Stimulated activated CD4-positive, alpha-beta T cell treated with anti-CD3 and anti-CD28 coated beads, Interleukin-1b, Interleukin-23, amount 100 ng/mL, for 48 hours (primary cell): Measurements from ENCODE around the gene CYB5D1.
A peak's percentile ranks its signal among the peaks of the same experiment; 100 is the strongest.
"Not testable (repeated sequence)": the region's sequence is repeated elsewhere in the genome, so short reads cannot be mapped to it uniquely, and the experiment has no call there.

Experiments
- DNase-seq: peaks from one replicate; pipeline ENCODE4 v3.0.0-alpha.2; 2020

The CYB5D1 gene, protein sequence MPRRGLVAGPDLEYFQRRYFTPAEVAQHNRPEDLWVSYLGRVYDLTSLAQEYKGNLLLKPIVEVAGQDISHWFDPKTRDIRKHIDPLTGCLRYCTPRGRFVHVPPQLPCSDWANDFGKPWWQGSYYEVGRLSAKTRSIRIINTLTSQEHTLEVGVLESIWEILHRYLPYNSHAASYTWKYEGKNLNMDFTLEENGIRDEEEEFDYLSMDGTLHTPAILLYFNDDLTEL

DNA sequence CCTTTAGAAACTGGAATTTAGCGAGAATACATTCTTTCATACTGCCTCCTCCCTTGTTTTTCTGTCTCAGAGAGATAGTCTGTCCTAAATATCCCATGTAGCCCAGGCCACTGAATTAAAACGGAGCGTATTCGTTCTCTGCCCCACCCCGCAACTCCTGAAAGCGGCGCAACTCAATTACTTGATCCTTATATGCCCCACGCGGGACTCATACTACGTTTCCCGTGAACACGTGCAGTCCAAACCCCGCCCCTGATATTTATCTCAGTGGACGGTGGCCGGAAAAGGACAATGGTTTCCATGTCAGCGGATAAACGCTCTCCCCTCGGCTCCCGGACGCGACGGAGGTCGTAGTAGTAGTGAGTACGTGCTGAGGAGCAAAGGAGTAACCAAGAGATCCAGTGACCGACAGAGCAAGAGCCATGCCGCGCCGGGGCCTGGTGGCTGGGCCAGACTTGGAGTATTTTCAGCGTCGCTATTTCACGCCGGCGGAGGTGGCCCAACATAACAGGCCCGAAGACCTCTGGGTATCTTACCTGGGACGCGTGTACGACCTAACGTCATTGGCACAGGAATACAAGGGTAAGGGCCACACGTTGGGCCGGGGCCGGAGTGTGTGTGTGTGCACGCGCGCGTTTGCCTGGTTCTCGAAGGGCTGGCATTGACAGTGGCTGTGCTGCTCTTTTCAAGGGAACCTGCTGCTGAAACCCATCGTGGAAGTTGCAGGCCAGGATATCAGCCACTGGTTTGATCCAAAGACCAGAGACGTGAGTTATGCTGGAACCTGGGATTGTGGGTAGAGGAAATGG, at the start of gene CYB5D1:
Gene CYB5D1, plus strand, starts transcription at position 291 of the 809 bp plus-strand sequence. Its CDS starts 132 bp downstream, at position 423.
- DNase-seq: peak; percentile 89

DNA sequence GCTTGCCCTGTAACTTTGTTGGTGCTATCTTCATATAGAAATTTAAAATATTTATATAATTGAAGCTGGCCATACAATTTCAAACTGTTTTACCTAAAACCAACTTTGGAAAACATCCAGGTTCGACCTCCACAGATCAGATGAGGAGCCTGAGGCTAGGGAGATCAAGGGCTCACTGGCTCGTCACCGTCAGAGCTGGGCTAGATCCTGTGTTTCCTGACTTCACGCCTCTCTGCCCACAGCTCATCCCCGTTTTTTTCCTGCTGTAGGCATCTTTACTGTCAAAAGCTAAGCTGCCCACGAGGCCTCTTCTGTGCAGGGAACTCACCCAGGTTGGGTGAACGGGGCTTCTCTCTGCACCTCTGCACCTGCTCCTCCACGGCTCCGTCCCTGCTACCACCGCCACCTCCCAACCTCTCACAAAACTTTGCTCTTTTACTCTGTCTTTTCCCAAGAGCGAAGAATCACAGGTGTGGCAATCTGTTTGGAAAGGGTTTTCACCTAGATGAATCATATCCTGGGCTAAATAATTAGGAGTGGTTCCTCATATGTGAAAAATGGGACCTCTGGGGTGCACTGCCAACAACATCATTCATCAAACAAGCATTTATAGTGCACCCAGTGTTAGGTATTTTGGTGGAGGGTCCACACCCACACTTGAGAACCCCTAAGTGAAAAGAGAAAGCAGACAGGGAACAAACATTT, 48.6 kb upstream of the CYB5D1 start:
- DNase-seq: no peak

DNA sequence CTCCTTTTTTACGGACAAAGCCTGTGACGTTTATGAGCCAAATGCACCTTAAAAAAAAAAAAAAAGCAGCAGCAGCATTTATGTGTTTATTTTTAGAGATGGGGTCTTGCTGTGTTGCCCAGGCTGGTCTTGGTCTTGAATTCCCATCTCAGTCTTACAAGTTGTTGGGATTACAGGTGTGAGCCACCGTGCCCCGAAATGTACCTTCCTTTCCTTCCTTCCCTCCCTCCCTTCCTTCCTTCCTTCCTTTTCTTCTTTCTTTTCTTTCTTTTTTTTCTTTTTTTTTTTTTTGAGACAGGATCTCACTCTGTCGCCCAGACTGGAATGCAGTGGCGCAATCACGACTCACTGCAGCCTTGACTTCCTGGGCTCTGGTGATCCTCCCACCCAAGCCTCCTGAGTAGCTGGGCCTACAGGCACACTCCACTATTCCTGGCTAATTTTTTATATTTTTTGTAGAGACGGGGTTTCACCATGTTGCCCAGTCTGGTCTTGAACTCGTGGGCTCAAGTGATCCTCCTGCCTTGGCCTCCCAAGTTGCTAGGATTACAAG, 47.9 kb upstream of the CYB5D1 start:
- not testable (repeated sequence) for DNase-seq

DNA sequence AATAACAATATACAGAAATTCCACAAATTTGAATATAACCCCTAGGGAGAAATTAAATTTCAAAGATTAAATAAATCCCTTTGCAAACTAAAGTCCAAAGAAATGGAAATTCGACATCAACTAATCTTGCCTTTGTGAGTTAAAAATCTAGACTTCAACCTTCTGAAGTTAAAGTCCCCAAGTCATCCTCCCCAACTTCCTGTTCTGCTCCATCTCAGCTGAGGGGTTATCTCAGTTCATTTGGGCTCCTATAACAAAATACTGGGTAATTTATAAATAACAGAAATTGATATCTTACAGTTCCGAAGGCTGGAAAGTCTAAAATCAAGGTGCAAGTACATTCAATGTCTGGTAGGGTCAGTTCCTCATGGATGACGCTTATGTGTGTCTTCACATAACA, 46.6 kb upstream of the CYB5D1 start:
- DNase-seq: no peak

DNA sequence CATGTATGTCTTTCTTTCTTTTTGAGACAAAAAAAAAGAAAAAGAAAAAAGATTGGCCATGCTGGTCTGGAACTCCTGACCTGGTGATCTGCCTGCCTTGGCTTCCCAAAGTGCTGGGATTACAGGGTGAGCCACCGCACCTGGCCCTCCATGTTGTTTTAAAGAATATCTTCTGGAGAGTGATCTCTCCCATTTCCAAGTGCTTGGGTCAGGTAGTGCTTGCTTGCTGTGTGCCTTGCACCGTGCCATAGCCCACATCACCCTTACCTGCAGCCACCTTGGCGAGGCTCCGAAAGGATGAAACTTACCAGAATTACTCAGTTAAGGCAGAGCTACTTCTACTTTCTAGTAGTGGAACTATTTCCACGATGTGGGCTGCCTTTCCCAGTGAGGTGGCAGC, 42.8 kb upstream of the CYB5D1 start:
- DNase-seq: no peak

DNA sequence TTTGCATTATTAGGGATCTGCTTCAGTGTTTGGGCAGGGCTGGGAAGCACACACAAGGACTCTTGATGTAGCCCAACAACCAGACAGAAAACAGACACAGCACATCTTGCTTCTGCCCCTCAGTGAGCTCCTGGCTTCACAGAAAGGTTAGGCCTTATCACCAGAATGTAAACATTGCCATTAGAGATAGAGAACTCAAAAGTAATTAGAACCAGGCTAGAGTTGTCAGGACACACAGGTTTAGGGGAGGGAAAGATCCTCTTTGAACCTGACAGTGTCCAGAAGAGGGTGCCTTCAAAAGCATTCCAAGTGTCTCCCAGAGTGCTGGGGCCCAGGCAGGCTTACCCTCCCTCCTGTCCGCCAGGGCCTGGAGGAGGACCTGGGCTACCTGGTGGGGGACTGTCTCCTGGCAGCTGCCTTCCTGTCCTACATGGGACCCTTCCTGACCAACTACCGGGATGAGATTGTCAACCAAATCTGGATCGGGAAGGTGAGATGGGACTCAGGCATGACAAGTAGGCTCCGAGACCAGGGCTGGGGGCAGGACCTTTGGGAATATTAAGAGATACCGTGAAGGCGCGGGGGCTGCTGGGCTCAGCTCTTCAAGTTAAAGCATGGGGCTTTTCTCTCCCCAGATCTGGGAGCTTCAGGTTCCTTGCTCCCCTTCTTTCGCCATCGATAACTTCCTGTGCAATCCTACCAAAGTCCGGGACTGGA, 40.7 kb upstream of the CYB5D1 start:
- no peak for DNase-seq

DNA sequence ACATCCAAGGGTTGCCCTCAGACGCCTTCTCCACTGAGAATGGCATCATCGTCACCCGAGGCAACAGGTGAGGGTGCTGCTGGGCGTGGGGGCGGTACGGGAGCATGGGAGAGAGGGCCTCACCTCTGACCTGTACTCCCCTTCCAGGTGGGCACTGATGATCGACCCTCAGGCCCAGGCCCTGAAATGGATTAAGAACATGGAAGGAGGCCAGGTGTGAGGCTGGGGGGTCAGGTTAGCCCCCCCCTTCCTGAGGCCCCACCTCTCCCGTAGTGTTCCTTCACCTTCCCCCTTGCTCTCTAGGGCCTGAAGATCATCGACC, 40.2 kb upstream of the CYB5D1 start:
- no peak for DNase-seq

DNA sequence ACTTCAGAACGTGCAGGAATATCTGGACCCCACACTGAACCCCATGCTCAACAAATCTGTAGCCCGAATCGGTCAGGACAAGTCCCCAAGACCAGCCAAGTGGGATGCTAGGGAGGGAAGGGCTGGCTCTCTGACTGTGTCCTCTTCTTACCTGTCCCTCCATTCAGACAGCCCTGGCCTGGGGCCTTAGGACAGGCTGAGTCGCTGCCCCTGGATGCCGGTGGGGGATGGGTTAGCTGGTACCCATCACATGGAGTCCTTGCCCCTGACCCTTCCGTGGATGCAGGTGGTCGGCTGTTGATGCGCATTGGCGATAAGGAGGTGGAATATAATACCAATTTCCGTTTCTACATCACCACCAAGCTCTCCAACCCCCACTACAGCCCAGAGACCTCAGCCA, 39.8 kb upstream of the CYB5D1 start:
- DNase-seq: no peak

DNA sequence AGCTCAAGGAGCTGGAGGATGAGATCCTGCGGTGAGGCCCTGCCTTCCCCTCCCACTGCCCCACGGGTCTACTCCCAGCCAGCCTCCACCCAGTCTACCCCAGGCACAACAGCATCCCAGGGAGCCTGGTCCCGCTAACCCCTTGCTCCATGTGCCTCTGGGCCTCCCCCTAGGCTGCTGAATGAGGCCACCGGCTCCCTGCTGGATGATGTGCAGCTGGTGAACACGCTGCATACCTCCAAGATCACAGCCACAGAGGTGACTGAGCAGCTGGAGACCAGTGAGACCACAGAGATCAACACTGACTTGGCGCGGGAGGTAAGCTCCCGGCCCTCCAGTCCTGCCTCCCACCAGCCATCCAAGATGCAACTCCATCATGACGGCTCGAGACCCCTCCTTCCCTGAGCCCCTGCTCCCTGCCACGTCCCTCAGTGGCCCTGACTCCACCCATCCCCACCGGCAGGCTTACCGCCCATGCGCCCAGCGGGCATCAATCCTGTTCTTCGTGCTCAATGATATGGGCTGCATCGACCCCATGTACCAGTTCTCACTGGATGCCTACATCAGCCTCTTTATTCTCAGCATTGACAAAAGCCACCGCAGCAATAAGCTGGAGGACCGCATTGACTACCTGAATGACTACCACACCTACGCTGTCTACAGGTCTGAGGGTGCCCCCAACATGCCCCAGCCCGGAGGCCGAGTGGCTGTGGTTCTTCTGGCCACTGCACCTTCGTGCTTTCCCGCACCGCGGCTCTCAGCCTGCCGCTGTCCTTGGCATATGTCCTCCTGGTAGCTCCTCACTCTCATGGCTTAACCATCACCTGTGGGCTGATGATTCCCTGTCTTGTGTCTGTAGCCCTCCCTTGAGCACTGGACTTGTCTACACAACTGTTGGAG, 38.8 kb upstream of the CYB5D1 start:
- DNase-seq: no peak

DNA sequence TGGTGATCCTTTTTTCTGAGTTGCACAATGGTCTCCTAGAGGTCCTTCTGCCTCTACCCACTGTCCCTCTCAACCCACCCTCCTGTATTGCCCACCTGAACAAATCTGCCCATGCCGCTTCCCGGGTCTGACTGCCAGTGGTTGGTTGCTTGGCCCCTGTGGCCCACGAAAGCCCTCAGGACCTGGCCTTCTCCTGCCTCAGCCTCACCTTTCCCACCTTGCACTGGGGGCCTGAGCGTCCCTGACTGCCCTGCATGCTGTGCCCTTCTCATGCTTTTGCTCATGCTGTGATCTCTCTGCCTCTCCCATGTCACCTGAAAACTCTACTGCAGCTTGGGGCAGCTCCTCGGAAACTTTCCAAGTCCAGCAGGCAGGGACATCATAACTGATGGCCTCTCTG, 37.6 kb upstream of the CYB5D1 start:
- DNase-seq: no peak

DNA sequence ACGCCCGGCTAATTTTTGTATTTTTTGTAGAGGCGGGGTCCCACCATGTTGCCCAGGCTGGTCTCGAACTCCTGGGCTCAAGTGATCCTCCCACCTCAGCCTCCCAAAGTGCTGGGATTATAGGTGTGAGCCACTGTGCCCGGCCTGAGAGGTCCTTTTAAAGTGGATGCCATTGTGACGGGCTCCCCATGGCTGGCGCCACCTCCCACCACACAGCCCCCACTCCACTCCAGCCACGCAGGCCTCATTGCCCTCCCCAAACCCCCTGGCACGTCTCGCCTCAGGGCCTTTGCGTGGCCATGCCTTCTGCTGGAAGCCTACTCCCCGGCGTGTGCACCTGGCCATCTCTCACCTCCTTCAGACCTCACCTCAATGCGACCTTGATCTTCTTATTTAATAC, 35.7 kb upstream of the CYB5D1 start:
- DNase-seq: no peak

DNA sequence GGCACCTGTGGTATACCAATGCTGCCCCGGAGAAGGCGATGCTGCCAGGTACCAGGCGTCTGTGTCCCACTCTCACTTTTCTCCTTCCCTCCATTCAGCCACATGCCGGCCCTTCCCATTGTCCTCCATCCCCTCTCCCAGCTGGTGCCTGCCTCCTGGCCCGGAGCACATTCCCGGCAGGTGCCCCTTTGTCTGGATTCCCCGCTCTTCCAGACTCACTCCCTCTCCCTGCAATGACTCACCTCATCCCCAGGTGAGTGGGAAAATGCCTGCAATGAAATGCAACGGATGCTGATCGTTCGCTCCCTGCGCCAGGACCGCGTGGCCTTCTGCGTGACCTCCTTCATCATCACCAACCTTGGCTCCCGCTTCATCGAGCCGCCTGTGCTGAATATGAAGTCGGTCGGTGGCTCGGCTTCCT, 34.2 kb upstream of the CYB5D1 start:
- DNase-seq: no peak

DNA sequence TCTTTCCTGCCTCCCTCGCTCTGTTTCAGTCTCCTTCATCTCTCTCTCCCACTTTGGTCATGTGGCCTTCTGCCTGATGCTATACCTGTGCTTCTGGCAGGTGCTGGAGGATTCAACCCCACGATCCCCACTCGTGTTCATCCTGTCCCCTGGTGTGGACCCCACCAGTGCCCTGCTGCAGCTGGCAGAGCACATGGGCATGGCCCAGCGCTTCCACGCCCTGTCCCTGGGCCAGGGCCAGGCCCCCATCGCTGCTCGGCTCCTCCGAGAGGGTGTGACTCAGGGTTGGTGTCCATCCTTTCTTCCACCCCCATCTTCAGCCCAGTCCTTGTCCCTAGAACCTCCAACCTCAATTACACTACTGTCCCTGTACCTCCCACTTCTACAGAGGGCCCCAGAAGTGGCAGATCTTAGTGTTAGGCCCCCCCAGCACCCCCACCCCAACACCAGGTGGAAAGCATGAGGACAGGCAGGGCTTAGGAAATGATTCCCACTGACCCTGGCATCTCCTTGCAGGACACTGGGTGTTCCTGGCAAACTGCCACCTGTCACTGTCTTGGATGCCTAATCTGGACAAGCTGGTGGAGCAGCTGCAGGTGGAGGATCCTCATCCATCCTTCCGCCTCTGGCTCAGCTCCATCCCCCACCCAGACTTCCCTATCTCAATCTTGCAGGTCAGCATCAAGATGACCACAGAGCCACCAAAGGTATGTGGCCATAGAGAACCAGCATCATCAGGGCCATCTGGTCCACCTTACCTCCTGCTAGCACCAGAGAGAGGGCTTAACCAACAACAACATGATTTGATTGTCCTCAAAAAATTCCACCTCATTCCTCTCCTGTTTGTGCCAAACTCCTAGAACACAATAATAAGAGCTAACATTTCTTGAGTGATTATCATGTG, 33.5 kb upstream of the CYB5D1 start:
- no peak for DNase-seq

DNA sequence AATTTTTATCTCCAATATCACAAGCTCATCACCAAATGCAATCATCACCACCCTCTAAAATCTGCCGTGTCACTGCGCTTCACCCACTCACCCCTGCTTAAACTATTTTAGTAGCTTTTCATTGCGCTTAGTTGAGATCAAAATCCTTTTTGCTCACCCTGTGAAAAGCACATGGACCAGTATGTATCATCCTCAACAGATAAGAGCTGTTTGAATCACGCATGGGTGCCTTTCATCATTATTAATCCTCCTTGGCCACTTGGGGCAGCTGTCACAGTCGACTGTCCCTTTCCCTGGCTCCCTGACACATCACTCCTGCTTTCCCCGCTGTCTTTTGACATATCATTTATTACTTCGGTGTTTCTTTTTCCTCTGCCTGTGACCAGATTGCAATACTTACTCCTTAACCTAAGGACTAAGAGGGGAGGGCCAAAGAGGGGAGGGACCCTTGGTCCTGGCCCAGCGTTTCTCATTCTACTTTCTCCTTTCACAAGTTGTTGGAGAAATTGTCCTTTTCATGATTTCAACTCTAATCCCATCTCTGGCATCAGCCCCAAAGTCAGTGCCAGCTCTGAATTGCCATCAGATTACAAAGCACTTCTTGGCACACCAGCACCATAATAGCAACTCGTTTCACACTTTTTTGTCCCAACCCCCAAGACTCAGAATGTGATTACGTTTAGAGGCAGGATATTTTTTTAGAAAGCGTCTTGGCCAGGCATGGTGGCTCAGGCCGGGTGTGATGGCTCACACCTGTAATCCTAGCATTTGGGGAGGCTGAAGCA, 32.4 kb upstream of the CYB5D1 start:
- DNase-seq: no peak

DNA sequence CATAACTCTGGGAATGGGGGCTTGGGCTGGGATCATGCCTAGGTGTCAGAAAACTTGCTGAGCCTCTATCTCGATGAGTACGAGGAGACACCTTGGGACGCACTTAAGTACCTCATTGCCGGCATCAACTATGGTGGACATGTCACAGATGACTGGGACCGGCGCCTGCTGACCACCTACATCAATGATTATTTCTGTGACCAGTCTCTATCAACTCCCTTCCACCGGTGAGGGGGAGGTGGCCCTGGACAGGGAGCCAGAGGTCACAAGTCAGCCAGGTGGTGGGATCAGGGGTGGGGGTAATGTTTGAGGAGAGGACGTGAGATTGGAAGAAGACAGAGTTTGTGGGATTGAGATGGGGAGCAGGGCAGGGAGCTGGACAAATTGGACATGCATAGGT, 27.2 kb upstream of the CYB5D1 start:
- DNase-seq: no peak

DNA sequence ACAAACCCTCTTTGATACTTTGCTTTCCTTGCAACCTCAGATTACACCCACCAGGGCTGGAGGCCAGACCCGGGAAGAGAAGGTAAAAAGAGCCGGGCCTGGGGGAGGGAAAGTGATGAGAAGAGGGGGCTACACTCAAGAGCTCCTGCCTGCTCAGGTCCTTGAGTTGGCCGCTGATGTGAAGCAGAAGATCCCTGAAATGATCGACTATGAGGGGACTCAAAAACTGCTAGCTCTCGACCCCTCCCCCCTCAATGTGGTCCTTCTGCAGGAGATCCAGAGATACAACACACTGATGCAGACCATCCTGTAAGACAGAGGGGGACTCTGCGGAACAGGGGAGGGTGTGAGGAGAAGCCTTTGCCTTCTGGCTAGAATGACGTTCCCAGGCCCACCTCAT, 26.6 kb upstream of the CYB5D1 start:
- DNase-seq: no peak

DNA sequence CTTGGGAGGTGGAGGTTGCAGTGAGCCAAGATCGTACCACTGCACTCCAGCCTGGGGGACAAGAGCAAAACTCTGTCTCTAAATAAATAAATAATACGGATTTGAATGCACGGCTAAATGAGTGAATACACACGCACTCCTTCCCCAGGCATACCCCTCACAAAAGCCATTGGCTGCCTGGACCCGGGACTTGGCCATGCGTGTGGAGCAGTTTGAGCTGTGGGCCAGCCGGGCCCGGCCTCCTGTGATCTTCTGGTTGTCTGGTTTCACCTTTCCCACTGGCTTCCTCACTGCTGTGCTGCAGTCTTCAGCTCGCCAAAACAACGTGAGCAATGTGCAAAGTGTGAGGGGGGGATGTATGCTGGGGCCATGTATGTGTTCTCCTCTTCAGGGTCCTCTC, 25.4 kb upstream of the CYB5D1 start:
- no peak for DNase-seq

DNA sequence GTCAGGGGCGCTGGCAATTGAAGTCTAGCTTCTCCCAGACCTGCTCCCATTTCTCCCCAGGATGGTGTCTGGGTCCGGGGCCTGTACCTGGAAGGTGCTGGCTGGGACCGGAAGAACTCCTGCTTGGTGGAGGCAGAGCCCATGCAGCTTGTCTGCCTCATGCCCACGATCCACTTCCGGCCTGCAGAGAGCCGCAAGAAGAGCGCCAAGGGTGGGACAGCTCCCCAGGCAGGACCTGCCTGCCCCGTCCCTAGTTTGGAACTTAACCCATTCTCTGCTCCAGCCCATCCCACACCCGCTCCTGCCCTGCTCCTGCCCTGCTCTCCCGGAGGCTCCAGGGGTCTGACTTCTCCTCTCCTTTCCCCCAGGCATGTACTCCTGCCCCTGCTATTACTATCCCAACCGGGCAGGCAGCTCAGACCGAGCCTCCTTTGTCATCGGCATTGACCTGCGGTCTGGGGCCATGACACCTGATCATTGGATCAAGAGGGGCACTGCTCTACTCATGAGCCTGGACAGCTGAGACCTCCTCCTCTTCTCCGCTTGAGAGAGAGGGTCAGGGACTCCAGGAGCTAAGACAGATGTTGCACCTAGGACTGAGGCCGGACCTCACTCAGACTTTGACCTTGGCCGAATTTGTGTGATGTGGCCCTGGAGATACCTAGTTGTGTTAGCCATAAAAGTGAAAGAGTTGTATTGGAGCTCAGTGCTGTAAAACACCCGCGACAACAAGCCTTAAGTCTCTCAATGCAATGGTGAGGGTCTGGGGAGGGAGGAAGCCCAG, 24.6 kb upstream of the CYB5D1 start:
- DNase-seq: no peak
